GM10266 (cell line): ENCODE measurements around the gene CREG1.
"Not testable (repeated sequence)": the region's sequence is repeated elsewhere in the genome, so short reads cannot be mapped to it uniquely, and the experiment has no call there.

Experiments
- DNase-seq: peaks from one replicate; pipeline ENCODE4 v3.0.0; 2012; ENCODE audit errors: extremely low spot score
- TF ChIP-seq, protein P1 (sequence below): IDR thresholded peaks from 2 replicates; pipeline ENCODE4 v1.5.1; 2012; ENCODE audit warnings: mild to moderate bottlenecking, low read depth; ENCODE audit not compliant: control insufficient read depth, insufficient read depth; ENCODE audit errors: missing control alignments

Gene CREG1

DNA sequence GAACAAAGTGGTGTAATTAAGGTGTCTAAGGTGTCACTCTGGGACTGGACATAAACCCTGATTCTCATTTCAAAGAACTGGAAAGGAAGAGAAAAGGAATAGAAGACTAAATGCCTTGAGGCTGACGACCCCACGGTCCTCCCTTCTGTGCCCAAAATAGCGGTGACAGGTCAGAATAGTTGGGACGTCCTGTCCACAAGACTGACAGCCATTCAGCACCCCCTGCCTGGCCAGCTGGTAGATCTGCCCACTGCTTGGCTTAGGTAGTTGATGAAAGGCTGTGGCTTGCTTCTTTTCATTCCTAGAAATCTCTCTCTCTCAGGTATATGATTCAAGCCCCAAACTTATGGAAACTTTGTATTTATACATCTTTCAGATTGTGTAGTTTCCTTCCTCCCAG, 26.4 kb upstream of the CREG1 start:
- no peak for DNase-seq
- TF ChIP-seq, protein P1, sequence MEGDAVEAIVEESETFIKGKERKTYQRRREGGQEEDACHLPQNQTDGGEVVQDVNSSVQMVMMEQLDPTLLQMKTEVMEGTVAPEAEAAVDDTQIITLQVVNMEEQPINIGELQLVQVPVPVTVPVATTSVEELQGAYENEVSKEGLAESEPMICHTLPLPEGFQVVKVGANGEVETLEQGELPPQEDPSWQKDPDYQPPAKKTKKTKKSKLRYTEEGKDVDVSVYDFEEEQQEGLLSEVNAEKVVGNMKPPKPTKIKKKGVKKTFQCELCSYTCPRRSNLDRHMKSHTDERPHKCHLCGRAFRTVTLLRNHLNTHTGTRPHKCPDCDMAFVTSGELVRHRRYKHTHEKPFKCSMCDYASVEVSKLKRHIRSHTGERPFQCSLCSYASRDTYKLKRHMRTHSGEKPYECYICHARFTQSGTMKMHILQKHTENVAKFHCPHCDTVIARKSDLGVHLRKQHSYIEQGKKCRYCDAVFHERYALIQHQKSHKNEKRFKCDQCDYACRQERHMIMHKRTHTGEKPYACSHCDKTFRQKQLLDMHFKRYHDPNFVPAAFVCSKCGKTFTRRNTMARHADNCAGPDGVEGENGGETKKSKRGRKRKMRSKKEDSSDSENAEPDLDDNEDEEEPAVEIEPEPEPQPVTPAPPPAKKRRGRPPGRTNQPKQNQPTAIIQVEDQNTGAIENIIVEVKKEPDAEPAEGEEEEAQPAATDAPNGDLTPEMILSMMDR, result no peak

DNA sequence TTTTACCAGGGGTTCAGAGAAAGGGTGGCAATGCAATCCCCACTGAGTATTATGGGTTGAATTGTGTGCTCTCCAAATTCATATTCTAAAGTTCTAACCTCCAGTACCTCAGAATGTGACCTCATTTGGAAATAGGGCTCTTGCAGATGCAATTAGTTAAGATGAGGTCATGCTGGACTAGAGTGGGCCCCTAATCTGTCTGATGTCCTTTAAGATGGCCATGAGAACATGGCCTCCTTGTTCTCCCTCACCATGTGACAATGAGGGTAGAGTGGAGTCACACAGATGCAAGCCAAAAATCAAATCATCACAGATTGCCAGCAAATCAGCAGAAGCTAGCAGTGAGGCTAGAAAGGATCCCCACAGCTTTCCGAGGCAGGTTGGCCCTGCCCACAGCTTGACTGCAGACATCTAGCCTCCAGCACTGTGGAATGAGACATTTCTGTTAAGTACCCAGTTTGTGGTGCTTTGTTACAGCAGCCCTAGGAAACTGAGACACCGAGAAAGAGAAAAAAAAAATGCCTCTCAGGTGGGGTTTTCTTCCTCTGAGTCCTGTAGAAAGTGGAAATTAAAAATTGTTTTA, 25.5 kb upstream of the CREG1 start:
- TF ChIP-seq, protein P1, result no peak
- DNase-seq, result no peak

DNA sequence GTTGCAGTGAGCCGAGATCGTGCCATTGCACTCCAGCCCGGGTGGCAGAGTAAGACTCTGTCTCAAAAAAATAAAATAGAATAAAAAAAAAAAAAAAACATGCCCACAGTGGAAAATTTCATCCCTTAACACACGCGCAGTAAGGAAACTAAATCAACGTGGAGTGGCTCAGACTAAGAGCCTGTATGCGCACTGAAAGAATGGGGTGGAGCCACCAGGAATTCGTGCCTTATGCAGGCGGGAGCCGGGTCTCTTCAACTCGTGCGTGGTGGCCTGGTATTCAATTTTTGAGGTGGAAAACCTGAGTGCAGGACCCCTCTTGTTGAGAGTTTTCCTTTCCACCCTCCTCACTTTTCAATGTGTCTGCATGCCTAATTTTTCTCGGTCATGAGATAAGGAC, 22.1 kb upstream of the CREG1 start:
- DNase-seq, result no peak
- TF ChIP-seq, protein P1, result no peak

DNA sequence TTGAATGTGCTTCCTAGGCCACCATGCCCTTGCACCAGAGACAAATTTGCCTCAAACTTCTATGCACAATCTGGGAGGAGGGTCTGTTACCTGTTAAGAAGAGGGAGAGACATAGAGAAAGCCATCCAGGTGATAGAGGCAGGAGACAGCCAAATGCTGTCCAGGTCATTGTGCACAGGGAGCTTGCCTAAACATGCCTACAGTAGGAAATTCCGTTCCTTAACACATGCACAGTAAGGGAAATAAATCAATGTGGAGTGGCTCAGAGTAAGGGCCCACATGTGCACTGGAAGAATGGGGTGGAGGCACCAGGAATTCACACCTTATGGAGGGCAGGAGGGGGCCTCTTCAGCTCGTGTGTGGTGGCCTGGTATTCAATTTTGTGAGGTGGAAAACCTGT, 19.5 kb upstream of the CREG1 start:
- TF ChIP-seq, protein P1, result no peak

DNA sequence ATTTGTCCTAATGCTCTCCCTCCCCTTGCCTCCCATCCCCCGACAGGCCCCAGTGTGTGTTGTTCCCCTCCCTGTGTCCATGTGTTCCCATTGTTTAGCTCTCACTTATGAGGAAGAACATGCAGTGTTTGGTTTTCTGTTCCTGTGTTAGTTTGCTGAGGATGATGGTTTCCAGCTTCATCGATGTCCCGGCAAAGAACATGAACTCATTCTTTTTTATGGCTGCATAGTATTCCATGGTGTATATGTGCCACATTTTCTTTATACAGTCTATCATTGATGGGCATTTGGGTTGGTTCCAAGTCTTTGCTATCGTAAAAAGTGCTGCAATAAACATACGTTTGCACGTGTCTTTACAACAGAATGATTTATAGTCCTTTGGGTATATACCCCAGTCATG, 17.1 kb upstream of the CREG1 start:
- not testable (repeated sequence) for DNase-seq

More for the DNA sequence above, 19.5 kb upstream of the CREG1 start:
- no peak for DNase-seq

DNA sequence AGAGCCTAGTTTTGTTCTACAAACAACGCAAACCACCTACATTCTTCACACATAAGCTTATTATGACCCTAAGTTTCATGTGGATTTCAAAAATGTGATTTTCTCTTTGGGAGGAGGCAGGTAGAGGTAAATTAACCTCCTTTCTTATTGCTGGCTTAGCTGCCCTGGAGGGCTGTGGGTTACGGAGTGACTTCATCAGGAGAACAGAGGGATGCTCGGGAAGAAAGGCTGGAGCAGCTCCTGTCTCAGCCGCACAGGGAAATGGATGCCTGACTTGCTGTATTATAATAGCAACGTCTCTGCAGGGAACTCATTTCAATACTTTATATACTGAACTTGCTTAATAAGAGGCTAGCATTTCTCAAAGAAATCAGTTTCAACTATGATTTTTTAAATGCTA, 14.1 kb upstream of the CREG1 start:
- TF ChIP-seq, protein P1, result no peak
- no peak for DNase-seq

DNA sequence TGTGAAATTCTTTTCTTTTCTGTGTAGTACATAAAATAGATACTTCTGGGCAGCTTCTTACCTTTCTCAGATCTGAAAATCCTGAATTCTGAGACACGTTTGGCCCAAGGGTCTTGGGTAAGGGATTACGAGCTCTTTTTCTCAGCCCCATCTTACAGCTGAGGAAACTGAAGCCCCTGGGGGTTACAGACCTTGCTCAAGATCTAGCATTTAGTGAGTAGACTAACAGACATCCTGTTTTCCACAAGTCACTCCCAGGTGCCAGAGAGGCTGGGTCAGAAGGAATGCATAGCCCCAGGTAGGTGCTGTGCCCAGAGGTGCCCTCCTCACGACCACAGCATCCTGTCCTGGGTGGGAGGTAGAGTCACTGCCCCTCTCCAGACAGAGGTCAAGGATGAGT, 13.2 kb upstream of the CREG1 start:
- TF ChIP-seq, protein P1, result no peak
- no peak for DNase-seq

DNA sequence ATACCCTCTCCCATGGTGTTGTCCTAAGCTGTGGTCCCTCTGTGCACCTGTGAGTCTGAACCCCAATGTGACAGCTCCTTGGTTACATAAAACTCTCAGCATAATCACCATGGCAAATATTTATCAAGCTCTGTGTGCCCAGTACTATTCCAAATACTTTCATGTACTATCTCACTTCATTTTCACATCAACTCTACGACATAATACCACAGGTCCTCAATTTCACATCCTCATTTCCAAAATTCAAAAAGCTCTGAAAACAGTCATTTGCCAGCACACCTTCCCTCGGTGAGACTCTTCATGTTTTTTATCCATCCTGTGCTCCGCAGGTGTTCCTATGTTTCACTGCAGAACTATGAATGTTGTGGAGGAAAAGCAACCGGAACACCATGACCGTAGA, 12.4 kb upstream of the CREG1 start:
- TF ChIP-seq, protein P1, result no peak
- DNase-seq, result no peak
